Glomerular visceral epithelial cell (primary cell): ENCODE data around the gene EXOC3L4.
"Not testable (repeated sequence)": the region's sequence is repeated elsewhere in the genome, so short reads cannot be mapped to it uniquely, and the experiment has no call there.

ENCODE experiments used
- DNase-seq: peaks from one replicate; pipeline ENCODE4 v3.0.0-alpha.2; 2016; ENCODE audit errors: extremely low spot score

EXOC3L4 gene

DNA sequence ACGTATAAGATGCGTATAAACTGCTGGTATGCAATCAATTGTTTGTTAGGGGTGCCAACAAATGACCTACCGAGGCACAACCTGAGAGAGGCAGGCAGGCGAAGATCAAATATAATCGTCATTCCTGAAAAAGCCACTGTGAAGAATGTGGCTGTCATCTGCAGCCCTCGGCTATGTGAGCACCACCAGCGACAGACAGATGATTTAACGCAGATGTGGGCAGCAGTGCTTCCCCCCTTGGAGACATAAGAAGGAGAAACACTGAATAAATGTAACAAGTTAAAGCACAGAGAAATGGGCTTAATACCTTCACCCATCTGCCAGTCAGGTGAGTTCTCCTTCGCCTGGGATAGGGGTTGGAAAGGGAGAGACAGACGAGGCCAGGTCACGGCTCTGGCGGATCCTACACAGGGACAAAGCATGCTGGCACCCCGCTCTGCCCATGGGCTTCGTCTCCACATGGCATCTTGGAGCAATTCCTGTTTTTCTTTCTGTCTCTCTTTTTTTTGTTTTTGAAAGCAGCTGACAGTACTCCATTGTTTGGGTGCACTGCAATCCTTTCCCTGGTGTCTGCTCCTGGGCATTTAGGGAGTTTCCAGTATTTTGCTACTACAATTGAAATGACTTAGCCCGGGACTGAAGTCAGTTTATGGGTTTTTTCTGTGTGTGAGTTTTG lies 56.9 kb downstream of the EXOC3L4 start:
- no peak for DNase-seq

DNA sequence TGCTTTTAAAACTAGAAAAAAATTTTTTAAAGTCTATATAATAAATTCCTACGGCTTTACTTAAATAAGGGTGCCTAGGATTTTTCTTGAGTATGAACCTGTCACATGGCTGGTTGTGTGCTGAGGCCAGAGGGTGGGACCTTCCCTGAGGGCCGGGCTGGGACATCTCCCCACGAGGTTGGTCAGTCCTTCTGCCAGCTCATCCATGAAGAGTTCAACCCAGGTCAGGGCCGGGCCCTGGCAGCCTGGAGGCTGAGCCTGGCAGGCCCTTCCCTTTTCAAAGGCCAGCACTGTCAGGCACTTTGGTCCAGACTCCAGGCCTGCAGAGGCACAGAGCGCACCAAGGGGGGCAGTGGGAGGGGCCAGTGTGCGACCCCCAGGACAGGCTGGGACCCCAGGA lies 60.5 kb downstream of the EXOC3L4 start:
- peak; percentile 87 for DNase-seq

DNA sequence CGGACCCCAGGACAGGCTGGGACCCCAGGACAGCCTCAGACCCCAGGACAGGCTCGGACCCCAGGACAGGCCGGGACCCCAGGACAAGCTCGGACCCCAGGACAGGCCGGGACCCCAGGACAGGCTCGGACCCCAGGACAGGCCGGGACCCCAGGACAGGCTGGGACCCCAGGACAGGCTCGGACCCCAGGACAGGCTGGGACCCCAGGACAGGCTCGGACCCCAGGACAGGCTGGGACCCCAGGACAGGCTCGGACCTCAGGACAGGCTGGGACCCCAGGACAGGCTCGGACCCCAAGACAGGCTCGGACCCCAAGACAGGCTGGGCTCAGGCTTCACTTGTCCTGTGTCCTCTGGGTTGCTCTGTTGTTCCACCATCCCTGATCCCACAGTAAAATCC lies 60.9 kb downstream of the EXOC3L4 start:
- not testable (repeated sequence) for DNase-seq

DNA sequence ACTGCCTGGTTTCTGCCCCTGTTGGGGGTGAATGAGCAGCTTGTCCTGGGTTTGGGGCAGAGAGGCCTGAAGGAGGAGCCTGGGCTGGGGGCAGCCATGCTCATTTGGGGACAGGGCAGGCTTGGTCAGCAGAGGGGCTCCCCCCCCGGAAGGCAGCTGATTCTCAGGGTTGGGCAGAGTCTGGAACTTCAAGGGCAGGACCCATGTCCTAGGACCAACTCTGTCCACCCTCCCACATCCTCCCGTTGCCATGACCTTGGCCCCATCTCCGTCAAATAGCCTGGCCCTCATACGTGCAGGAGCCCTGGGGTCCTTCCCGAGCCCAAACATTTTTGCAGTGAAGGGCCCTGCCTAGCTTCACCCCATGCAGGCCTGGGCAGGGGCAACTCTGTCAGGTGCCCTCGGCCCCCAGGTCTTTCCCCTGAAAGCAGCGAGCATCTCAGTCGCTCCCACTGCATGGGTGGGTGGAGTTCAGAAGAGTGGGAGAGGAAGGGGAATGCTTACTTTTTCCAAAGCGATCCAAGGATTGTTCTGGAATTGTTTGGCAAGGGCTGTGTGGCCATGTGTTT lies 61.4 kb downstream of the EXOC3L4 start:
- no peak for DNase-seq

DNA sequence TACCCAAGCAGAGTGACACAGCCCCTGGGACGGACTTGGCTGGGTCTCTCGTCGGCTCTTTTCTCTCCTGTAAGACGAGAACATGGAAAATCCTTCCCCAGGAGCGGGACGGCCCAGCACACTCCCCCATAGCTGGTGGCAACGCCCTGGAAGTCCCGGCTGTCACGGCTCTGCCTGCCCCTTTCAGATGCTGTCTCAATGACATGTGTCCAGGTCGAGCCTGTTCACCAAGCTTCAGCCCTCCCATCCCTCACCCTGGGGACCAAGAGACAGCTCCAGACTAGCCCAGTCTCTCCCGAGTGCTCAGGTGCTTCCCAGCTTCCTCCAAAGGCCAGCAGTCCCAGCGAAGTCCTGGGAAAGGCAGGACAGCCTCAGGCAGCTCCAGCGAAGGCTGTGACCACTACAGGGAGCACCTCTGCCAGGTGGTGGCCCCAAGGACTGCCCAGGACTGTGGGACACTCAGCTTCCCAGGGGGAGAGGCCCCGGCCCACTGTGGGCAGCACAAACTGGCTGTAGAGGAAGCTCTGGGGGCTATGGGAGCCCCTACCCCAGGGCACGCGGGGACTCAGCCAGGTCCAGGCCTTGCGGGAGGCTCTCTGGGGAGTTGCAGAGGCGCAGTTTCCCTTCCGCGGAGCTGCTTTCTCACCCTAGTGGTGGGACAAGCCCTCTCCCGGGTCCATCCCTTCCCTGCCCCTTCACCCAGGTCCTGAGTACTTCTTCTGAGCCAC lies 62.3 kb downstream of the EXOC3L4 start:
- no peak for DNase-seq

DNA sequence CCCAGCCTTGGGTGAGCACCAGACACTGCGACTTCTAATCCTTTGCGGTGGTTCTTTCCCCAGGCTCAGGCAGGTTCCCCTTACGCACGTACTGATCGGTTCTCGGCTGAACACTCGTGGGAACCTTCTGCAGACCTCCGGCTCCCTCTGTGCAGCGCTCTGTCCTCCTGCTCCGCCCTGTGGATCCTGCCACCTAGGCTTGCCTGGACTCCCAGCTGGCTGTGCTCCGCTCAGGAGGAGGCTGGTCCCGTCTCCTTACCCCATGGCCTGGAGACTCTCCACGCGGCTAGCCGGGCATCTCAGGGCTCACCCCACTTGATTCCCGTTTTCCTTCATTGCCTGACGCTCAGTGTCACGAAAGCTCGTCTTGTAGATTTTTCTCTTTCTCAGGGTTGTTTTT lies 63.4 kb downstream of the EXOC3L4 start:
- DNase-seq, result no peak

DNA sequence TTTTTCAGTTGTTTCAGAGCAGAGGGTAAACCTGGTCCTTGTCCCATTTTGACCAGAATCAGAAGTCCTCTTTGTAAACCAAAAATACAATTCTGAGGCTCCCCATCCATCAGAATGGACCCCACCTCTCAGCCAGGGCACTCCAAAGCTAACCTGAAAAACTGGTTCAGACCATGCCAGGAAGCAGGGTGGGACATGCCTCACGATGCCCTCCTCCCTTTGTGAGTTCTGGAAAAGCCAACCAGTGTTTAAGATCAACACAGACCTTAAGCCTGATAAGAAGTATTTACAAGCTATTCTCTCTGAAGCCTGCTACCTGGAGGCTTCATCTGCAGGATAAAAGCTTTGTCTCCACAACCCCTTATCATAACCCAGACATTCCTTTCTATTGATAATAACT lies 64.2 kb downstream of the EXOC3L4 start:
- DNase-seq, result no peak
